Activated T-helper 1 cell treated with Interleukin-2 at 50 U/mL for 16 hours (primary cell): ENCODE data around the gene SEPTIN2.
"Not testable (repeated sequence)": the region's sequence is repeated elsewhere in the genome, so short reads cannot be mapped to it uniquely, and the experiment has no call there.

Experiments used
- DNase-seq: peaks from one replicate; pipeline ENCODE4 v3.0.0-alpha.2; 2020; ENCODE audit warnings: low read depth

The SEPTIN2 gene

DNA sequence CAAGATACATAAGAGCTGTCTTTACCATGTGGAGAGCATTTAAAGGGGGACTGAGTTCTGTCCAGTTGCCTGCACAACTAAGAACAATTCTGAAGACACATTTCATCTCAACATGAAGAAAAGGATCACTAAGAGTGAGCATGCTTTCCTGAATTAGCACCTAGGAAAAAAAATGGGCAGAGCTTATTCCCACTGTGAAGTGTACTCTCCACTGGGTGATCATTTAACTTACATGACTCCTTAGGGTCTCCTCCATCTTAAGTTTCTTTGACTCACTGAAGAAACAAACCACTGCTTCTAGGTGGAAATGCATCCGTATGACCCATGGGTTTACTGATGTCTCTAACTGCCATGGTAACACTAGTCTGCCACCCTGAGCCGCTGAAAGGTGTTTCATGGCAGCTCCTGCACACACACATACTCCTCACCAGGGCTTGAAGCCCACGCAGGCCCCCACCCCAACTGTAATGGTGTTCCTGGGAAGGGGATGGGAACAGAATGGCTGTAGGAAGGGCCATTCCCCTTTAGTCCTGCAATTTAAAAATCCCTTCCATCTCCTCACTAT, 27.3 kb upstream of the SEPTIN2 start:
- no peak for DNase-seq

DNA sequence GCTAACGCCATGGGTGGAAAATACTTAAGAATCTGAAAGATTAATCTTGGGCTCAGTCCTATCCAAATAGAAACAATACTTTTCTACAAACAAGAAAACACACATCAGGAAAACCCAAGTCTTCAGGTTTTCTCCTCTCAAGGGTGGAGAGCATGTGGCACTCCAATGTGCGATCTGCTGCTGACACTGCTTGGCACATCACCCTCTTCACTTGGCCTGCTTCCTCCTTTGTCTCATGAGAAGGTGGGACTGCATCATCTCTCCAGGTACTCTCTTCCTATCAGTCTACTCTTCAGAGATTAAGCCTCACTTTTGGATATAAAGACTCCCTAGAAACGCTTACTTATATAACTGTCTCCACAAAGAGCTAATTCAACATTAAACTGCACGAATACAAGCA, 26.7 kb upstream of the SEPTIN2 start:
- DNase-seq, result no peak

DNA sequence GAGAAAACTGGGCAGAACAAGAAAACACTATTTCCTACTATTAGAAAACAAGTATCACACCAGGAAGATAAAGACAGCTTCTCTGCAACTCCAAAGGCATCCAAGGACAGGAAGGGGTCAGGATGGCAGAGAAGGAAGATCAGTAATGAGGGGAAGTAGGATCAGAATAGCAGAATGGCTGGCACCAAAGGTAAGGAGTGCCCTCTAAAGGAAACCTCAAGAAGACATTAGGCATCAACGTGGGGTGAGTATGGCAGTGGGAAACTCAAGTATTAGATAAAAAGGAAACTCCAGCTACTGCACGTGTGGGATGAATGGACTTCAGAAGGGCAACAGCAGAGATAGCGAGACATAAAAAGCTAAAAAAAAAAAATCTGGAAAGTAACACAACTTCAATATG, 26.1 kb upstream of the SEPTIN2 start:
- DNase-seq, result no peak

DNA sequence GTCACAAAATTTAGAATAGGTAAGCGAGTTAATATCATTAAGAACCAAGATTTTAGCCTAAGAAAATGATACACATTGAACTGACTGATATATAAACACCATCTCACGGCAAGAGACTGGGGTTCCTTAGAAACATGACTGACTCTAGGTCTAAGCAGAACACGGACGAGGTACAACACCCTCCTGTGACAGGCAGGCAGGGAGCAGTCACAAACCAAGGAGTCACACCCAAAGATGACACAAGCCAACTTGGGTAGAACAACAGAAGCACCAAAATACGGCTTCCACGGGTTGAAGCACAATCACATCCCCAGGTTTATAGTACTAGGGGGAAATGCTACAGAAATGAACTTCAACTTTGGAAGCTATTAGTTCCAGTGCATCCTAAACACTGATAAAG, 24.6 kb upstream of the SEPTIN2 start:
- DNase-seq, result no peak

DNA sequence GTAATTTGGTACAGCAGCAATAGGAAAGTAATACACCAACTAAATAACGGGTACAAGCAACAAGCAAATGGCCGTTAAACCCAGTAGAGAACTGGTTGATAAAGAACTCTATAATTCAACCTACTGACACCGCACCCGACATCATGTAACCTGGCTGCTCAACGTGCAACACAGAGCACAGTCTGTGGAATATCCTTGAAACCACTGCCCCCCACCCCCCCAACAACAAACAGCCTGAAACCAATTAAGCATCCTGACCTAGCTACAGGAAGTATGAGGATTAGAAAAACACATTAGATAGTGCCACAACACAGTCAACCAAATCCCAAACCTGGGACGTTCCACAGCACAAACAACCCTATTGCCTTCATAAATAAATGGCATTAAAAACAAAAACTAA, 23.7 kb upstream of the SEPTIN2 start:
- no peak for DNase-seq

DNA sequence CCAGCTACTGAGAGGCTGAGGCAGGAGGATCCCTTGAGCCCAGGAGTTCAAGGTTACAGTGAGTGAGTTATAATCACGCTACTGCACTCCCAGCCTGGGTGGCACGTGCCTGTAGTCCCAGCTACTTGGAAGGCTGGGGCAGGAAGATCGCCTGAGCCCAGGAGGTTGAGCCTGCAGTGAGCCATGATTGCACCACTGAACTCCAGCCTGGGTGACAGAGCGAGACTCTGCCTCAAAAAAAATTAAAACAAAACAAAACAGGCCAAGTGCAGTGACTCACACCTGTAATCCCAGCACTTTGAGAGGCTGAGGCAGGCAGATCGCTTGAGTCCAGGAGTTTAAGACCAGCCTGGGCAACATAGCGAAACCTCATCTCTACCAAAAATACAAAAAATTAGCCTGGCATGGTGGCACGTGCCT, 22.3 kb upstream of the SEPTIN2 start:
- DNase-seq, result not testable (repeated sequence)

DNA sequence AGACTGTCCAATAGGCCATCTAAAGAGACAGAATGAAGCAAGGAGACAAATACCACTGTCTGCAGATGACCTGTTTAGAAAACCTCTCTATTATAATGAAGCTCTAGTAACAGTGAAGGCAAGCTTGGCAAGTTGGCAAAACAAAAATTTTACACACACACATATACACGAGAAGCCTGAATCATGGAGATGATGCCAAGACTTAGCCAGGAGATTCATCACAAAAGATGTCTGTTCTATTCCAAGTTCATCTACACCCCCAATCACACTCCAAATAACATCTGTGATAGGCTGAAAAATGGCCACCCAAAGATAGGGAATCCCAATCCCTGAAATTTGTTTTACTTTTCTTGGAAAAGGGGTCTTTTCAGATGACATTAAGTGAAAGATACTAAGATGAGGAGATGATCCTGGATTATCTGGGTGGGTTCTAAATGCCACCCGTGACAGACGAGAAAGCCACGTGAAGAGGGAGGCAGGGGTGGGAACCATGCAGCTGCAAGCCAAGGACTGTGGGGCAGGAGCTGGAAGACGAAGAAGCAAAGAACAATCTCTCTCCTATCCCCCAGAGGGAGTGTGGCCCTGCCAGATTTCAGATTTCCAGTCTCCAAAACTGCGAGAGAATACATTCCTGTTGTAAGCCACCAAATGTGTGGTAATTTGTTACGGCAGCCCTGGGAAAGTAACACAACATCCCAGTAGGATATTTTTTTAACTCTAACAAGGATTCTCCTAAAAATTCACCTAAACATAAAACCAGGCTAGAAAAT, 20.2 kb upstream of the SEPTIN2 start:
- DNase-seq, result no peak

DNA sequence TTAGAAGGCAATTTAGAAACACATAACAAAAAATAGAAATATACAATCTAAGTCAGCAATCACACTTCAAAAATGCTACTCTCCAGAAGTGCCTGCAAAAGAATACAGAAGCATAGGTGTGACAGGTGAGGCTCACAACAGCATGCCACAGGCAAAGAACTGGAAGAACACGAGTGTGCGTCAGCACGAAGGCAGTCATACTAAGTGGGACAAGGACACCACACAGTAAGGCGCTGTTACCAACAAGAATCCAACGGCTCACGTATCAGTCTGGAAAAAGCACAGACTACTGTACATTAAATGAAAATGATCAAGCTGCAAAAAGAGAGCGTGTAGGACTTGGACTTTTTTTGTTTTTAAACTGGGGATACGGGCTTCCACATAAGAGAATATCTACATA, 19.0 kb upstream of the SEPTIN2 start:
- DNase-seq, result no peak

DNA sequence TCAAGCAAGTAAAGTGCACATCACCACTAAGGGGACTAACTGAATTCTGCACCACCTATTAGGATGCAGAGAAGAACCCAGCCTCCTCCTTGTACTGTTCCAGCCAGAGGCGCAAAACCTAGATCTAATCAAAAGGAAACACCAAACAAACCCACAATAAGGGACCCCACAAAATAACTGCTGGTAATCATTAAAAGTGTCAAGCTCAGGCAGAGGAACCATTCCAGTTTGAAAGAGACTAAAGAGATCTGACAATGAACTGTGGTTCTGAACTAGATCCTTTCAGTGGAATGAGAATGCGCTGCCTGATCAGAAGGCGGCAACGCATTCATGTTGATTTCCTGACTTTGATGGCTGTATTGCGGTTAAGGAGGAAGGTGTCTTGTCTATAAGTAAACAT, 17.1 kb upstream of the SEPTIN2 start:
- DNase-seq, result no peak

DNA sequence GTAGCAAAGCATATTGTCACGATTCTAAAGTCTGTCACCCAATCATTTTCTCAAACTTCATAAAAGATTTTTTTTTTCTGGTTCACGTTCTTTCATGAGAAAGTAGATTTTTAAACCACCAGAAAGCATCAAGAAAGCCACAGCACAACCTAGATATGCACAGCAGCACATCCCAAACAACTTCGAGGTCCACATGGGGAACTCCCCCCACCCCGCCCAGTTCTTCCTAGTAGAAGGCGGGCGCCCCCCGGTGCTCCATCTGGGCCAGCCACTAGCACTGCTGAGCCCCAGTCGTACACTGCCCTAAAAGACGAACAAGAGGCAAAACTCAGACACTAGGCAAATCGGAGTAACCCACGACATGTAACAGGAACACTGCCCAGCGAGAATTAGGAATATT, 15.7 kb upstream of the SEPTIN2 start:
- no peak for DNase-seq

DNA sequence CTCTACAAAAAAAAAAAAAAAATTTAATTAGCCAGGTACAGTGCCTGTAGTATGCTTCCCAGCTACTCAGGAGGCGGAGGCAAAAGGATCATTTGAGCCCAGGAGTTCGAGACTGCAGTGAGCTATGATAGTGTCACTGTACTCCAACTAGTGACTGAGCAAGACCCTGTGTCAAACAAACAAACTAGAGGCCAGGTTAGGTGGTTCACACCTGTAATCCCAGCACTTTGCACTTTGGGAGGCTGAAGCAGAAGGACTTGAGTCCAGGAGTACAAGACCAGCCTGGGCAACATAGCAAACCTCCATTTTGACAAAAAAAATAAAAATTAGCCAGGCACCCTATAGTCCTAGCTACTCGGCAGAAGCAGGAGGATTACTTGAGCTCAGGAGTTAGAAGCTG, 13.6 kb upstream of the SEPTIN2 start:
- no peak for DNase-seq

DNA sequence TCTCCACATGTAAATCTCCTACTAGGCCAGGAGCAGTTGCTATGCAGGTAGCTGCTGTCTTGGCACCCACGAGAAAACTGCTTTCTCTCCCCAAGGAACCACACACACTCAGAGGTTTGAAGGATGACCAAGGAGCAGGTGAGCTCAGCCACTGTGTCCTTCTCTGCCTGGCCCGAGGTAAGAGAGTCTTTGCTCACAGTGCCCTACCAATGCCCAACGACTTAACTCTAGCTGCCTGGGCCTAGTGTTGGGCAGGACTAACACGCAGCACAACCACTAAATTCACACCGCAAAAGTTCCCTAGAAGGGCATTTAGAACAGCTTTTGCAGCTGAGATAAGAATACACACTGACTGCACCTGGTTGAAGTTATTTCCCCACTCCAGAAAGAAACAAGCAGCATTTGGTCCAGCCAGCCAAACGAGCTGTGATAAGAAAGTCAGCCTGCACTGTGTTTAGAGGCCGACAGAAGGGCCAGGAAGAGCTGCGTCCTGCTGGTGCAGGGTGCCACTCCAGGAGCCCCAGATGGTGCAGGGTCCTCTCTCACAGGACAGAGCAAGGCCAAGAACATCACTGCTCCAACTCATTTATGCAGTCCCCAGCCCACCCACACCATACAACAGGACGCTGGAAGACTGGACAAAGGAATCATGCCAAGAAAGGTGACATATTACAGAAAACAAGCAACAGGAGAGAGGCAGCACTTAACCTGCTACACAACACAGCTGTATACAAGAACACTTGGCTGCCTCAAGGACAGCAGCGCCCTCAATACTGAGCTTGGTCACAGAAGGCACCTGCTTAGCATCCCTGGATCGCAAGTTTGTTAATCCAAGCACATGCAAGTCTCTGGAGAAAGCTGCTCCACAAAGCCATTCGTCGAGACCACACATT, 12.7 kb upstream of the SEPTIN2 start:
- DNase-seq, result no peak

DNA sequence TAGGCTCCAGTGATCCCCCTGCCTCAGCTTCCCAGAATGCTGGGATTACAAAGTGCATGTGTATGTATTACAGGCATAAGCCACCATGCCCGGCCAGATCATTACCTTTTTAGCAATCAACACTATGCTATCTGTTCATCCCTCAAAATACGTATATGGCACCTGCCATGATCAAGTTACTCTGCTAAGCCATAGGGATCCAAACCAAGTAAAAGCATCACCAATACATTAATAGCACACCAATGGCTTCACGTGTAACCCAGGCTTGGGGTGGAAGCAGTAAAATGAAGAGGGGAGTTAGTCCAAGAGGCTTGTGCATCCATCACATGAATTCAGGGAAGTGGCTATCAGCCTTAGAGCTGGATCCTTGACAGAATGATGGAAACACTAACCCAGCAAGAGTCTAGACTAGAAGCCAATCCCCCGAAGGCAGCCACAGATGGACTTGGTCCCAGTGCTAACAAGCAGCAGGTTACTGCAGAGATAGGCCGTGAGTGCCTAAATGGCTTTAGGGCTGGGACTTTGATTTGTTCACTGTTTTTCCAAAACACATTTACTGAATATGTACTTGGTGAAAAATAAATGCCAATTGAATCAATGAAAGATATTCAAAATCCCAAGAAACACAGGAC, 11.6 kb upstream of the SEPTIN2 start:
- no peak for DNase-seq

DNA sequence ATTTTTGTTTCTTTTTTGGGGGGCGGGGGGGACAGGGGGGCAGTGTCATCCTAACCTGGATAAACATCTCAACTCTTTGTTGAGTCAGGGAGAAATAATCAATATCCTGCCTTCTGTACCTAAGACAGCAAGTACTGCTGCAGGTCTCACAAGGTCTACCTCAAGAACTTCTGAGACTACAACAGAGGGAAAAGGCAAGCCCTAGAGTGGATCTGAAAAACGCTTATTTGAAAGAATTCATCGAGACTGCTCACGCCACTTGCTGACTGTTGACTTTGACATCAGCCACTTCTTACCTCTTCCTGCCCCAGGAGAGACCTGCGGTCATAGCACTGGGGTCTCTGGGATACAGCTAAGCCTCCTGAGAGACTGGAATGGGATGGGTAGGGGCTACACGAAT, 8.7 kb upstream of the SEPTIN2 start:
- DNase-seq, result no peak

DNA sequence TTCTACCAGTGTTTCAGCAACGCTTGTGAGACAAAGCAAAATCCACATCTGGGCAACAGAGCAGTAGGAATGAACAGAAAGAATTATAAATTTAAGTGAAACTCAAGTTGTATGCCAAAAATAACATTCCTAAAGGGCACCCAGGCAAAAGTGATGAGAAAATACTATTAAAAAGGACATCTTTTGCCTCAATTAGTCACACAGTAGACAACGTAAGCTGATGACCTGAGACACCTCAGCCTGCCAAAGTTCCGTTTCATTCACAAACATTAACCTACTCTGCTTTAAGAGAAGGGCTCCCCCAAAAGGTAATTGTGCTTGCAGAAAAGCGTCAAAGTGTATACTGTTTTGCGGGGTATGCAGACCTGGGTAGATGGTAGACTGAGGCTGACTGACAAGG, 7.5 kb upstream of the SEPTIN2 start:
- DNase-seq, result no peak

DNA sequence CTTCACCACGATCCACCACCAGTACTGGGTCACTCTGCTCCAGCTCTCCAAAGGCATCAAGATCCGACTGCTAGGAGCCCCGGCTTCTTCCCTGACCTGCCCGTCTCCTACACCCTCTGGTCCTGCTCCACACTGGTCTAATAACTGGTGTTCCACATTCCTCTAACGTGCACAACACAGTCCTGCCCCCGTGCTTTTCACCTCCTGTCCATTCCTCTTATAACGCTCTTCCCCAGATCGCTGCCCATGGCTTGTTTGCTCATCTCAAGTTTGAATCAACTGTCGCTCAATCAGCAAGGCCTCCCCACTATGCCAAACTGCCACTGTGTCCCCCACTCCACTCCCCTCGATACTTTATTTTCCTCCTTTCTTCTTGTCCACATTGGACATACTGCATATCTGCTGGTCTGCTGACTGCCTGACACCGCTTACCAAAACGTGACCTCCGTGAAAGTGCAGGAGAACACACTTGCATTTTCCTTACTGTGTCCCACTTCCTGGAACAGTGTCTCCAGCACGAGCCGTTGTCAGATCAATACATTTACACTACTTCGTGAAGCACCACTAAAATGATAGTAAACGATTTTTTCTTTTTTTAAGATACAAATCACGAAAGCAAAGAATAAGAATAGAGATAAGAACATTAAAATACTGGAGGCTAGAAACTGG, 6.8 kb upstream of the SEPTIN2 start:
- no peak for DNase-seq

DNA sequence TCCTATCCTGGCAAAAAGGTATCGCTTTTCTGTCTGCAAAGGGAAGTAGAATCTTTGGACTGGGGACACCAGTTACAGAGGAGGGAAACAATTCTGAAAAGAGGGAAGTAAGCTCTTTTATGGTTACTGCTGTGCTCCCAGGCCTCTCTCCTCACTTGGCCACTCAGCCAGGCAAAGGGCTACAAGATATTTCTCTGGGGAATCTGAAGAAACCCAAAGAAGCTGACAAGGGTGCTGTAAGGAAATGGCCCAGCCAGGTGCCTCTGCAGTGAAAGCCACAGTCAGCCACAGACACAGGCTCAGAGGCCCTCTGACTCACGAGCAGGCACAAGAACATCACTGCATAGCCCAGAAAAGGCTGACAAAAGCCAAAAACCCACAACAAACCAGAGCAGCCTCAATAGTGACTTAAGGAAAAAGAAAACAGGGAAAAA, 6.0 kb upstream of the SEPTIN2 start:
- peak; percentile 53 for DNase-seq

DNA sequence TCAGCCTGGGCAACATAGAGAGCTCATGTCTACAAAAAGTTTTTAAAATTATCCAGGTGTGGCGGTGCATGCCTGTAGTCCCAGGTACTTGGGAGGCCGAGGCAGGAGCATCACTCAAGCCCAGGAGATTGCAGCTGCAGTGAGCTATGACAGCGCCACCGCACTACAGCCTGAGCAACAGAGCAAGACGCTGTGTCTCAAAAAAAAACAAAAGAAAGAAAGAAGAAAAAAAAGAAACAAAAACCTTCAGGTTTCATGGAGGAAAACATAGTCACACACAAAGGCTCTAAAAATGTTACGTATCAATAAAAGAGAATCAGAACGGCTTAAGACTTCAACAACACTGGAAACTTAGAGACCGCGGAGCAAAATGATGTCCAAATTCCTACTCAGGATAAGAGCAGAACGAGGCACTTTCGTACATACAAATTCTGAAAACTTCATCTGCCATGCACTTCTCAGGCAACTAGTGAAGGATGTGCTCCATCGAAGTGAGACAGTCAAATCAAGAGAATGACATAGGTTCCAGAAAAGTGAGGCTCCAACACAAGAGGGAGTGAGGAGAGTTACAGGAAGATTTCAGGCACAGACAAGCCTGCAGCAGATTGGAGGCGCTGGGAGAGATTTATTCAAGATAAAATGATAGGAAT, 4.7 kb upstream of the SEPTIN2 start:
- no peak for DNase-seq

DNA sequence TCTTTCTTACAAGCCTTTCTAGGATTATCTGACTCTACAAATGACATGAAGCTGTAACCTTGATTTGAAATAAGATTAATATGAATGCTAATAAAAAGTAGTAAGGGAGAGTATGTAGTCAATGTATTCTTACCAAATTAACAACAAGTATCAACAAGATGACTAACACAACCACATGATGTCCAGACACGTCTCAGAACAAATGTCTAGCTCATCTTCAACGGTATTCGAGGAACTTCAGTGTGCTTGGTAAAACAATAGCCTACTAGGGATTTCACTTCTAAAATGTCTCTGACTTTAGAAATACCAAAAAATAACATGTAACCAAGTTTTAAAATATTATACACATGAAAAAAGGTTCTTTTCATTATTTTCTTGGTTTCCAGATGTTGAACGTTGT, 3.6 kb upstream of the SEPTIN2 start:
- DNase-seq, result no peak

DNA sequence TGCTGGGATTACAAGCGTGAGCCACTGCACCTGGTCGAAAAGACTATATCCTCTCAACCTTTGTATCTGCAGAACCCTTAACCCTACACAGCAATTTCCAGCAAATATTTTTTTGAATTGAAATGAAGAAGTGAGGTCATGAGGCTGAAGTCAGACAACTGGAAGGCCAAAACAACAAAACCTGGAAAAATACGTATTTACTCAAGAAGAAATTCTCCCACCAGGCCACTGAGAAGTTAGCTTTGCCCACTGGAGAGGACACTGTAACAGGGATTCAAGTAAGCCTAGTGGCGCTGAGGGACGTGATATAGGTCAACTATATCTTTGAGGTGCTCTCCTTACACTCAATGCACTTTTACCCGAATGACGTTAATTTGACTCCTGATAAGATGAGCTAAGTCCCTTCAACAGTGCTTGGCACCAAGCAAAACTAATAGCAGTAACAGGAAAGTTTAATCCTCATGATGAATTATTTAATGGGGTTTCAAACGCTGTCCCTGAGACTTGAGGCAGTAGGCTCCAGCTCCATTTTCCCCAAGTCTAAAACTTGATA, 2.1 kb upstream of the SEPTIN2 start:
- DNase-seq, result no peak
